DND-41 (cell line): ENCODE measurements around the gene DOCK4.

Source experiments
- EZH2 ChIP-seq: IDR thresholded peaks from 3 replicates; pipeline ENCODE4 v1.6.1; 2012; ENCODE audit warnings: borderline replicate concordance, low read depth, mild to moderate bottlenecking, moderate library complexity, low read length, inconsistent platforms; ENCODE audit not compliant: severe bottlenecking
- TF ChIP-seq, protein P1 (sequence below): IDR thresholded peaks from 2 replicates; pipeline ENCODE4 v1.5.1; 2012; ENCODE audit warnings: borderline replicate concordance, low read length, moderate library complexity, mild to moderate bottlenecking; ENCODE audit not compliant: poor library complexity, severe bottlenecking; ENCODE audit errors: extremely low read depth

- TF ChIP-seq, protein P1, sequence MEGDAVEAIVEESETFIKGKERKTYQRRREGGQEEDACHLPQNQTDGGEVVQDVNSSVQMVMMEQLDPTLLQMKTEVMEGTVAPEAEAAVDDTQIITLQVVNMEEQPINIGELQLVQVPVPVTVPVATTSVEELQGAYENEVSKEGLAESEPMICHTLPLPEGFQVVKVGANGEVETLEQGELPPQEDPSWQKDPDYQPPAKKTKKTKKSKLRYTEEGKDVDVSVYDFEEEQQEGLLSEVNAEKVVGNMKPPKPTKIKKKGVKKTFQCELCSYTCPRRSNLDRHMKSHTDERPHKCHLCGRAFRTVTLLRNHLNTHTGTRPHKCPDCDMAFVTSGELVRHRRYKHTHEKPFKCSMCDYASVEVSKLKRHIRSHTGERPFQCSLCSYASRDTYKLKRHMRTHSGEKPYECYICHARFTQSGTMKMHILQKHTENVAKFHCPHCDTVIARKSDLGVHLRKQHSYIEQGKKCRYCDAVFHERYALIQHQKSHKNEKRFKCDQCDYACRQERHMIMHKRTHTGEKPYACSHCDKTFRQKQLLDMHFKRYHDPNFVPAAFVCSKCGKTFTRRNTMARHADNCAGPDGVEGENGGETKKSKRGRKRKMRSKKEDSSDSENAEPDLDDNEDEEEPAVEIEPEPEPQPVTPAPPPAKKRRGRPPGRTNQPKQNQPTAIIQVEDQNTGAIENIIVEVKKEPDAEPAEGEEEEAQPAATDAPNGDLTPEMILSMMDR: no peak
- no peak for TF ChIP-seq EZH2
Observed at GRCh38 chr7:112023282-112023681, 182.9 kb downstream of the DOCK4 start.
